Esophagus muscularis mucosa (tissue), 4 donors: ENCODE measurements around the gene DTNA.

Experiments
- CTCF ChIP-seq, 3 experiments: fragments of 200-600 bp in 2 of 3; fragments of 450-650 bp in 1 of 3; sonication (generic) in 2 of 3; IDR thresholded peaks; one replicate each; pipeline ENCODE4 v1.5.1; 2017 to 2019; ENCODE audit warnings: antibody characterized with exemption in 3 of 3, mild to moderate bottlenecking in 2 of 3, moderate library complexity in 1 of 3
- EP300 ChIP-seq: sonication (generic); formaldehyde crosslinking; IDR thresholded peaks from one replicate; pipeline ENCODE4 v1.6.1; 2017; ENCODE audit warnings: antibody characterized with exemption
- POLR2A ChIP-seq: fragments of 450-650 bp; IDR thresholded peaks from one replicate; pipeline ENCODE4 v1.6.1; 2017; ENCODE audit warnings: antibody characterized with exemption, moderate library complexity, mild to moderate bottlenecking, low read depth
- POLR2AphosphoS5 ChIP-seq, 2 donors: sonication (generic); formaldehyde crosslinking; IDR thresholded peaks; one replicate each; pipeline ENCODE4 v1.6.1; 2017; ENCODE audit warnings: antibody characterized with exemption in 2 of 2

DNA sequence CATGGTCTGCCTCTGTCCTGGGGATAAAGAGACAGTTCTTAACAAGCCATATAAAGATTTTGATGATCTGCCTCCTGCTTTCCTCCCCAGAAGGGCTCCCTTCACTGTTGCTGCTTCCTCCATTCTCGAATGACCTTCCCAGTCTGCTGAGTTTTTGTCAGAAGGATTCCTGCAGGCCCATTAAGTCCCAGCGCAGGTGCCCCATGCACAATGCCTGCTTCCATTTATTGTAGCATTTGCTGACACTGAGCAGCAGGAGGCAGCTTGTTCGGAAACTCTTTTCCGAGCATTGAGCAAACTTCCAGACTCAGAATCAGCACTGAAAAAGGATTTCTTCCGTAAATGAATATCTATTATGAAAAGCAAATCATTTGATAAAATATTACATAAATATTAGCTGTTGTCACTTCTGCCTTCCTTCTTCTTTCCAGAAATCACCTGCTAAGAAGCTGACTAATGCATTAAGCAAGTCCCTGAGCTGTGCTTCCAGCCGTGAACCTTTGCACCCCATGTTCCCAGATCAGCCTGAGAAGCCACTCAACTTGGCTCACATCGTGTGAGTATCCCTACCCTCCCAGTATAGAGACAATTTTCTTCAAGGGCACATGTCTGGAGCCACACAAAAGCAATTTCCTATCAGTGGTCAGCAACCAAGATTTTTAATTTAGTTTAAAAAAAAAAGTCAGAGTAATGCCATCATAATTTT, 110.4 kb downstream of the DTNA start:
- TF ChIP-seq CTCF (IDR thresholded peaks at IDR 0.05) (no peak), POLR2A (no peak), EP300 (no peak), POLR2AphosphoS5 (IDR thresholded peaks at IDR 0.05) (no peak)
